Natural killer cell (primary cell): ENCODE data around the gene SET. TPM values are rescaled to one million over a fixed set of nuclear protein-coding genes. Genes with fewer than 3 reads are reported as not detected.
A peak's percentile ranks its signal among the peaks of the same experiment; 100 is the strongest.

ENCODE experiments used
- ATAC-seq, 3 donors: fragments of 150-1000 bp in 2 of 3; fragments of 200-7000 bp in 1 of 3; cut with Tn5 transposase; 1 replicate in 1 of 3; 2 replicates in 2 of 3; pipeline ENCODE4 v1.10.0; 2021; ENCODE audit warnings: mild to moderate bottlenecking in 2 of 3, moderate library complexity in 2 of 3
- DNase-seq, 2 donors: peaks; one replicate each; pipeline versions ENCODE4 v3.0.0 to v3.0.0-alpha.2; 2013 to 2021; ENCODE audit warnings: mixed read lengths in 1 of 2
- H3K27ac ChIP-seq: one replicate; pipeline ENCODE4 v1.5.1; 2013; ENCODE audit warnings: mild to moderate bottlenecking, low read length
- H3K27me3 ChIP-seq: one replicate; pipeline ENCODE4 v1.6.1; 2013; ENCODE audit warnings: low read length; ENCODE audit not compliant: control insufficient read depth, insufficient read depth
- H3K36me3 ChIP-seq: one replicate; pipeline ENCODE4 v1.6.1; 2013; ENCODE audit warnings: low read length; ENCODE audit not compliant: control insufficient read depth, insufficient read depth
- H3K4me1 ChIP-seq: one replicate; pipeline ENCODE4 v1.6.1; 2013; ENCODE audit warnings: low read length; ENCODE audit not compliant: control insufficient read depth, insufficient read depth
- H3K4me3 ChIP-seq: one replicate; pipeline ENCODE4 v1.5.1; 2013; ENCODE audit warnings: low read length
- H3K9me3 ChIP-seq: one replicate; pipeline ENCODE4 v1.6.1; 2013; ENCODE audit warnings: low read length; ENCODE audit not compliant: control insufficient read depth, insufficient read depth
- H3K27ac Mint-ChIP-seq, 2 donors: one replicate each; pipeline ENCODE4 v1.8.0; 2022; ENCODE audit warnings: mild to moderate bottlenecking in 2 of 2, mixed read lengths in 2 of 2, moderate library complexity in 1 of 2
- H3K27me3 Mint-ChIP-seq, 2 donors: one replicate each; pipeline ENCODE4 v1.8.0; 2022; ENCODE audit warnings: low read depth in 2 of 2, mixed read lengths in 2 of 2
- H3K36me3 Mint-ChIP-seq: one replicate; pipeline ENCODE4 v1.8.0; 2022; ENCODE audit warnings: mixed read lengths
- H3K4me1 Mint-ChIP-seq, 2 donors: one replicate each; pipeline ENCODE4 v1.8.0; 2022; ENCODE audit warnings: mixed read lengths in 2 of 2
- H3K4me3 Mint-ChIP-seq: one replicate; pipeline ENCODE4 v1.8.0; 2022; ENCODE audit warnings: mild to moderate bottlenecking, moderate library complexity, mixed read lengths
- H3K9me3 Mint-ChIP-seq, 2 donors: one replicate each; pipeline ENCODE4 v1.8.0; 2022; ENCODE audit warnings: mixed read lengths in 2 of 2
- WGBS: methylation state at CpG from one replicate; pipeline ENCODE4 v1.1.7; 2013; ENCODE audit warnings: missing lambda C conversion rate; ENCODE audit not compliant: insufficient coverage; 5-methylcytosine and 5-hydroxymethylcytosine counted together
- intact Hi-C: fragments of 100-400 bp; cut with micrococcal nuclease; formaldehyde crosslinking; loops from one replicate; pipeline ENCODE4 v1.14.2; 2022
- total RNA-seq, 4 donors: library from RNA; stranded (reverse); fragments of 120-200 nt in 1 of 4; gene quantifications; one replicate each; pipeline versions ENCODE4 v1.2.3 to v1.2.4, GENCODE V29; 2013 to 2022
- TF ChIP-seq, protein P1 (sequence below): fragments of 200-600 bp; IDR thresholded peaks from one replicate; pipeline ENCODE4 v1.8.0; 2022; ENCODE audit warnings: antibody characterized with exemption

SET gene
- total RNA-seq, 3 donors from 2014 or later (not counting 1 experiment from before 2014, with no cell fraction given): 331 to 341 (median 334) TPM

DNA sequence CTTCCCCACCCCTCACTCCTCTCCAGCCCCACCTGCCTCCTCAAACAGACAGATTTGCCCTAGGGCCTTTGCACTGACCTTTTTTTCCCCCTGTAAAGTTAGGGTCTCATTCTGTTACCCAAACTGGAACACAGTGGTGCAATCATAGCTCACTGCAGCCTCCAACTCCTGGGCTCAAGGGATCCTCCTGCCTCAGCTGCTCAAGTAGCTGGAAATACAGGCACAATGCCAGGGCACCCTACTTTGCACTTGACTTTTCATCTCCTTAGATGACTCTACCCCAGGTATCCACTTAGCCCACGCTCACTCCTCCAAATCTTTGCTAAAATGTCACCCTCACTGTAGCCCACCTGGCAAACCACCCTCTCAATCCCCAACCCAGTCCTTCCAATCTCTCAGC is 34.5 kb upstream of the SET start:
- intact Hi-C loops: no loop called here
- Mint-ChIP-seq H3K27me3 (no peaks in the 10 kb centered on the region), H3K4me1 (peaks cover 0 to 8% of the 10 kb centered on the region in 2 donors), H3K36me3 (no peaks in the 10 kb centered on the region), H3K4me3 (peak overlapping the region; percentile 55), H3K27ac (peak overlapping the region in 1 of 2 donors; percentile 5), H3K9me3 (no peaks in the 10 kb centered on the region)
- H3K27me3 ChIP-seq: no peaks in the 10 kb centered on the region
- no peak overlapping the region for H3K4me3 ChIP-seq
- no peak overlapping the region for H3K27ac ChIP-seq
- no peaks in the 10 kb centered on the region for H3K9me3 ChIP-seq
- WGBS: 100% methylated on average over 1 of the region's 1 CpG
- H3K4me1 ChIP-seq: peaks cover 14% of the 10 kb centered on the region
- TF ChIP-seq, protein P1, sequence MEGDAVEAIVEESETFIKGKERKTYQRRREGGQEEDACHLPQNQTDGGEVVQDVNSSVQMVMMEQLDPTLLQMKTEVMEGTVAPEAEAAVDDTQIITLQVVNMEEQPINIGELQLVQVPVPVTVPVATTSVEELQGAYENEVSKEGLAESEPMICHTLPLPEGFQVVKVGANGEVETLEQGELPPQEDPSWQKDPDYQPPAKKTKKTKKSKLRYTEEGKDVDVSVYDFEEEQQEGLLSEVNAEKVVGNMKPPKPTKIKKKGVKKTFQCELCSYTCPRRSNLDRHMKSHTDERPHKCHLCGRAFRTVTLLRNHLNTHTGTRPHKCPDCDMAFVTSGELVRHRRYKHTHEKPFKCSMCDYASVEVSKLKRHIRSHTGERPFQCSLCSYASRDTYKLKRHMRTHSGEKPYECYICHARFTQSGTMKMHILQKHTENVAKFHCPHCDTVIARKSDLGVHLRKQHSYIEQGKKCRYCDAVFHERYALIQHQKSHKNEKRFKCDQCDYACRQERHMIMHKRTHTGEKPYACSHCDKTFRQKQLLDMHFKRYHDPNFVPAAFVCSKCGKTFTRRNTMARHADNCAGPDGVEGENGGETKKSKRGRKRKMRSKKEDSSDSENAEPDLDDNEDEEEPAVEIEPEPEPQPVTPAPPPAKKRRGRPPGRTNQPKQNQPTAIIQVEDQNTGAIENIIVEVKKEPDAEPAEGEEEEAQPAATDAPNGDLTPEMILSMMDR: no peak
- no peaks in the 10 kb centered on the region for H3K36me3 ChIP-seq
- DNase-seq (no peak), ATAC-seq (no peak)

DNA sequence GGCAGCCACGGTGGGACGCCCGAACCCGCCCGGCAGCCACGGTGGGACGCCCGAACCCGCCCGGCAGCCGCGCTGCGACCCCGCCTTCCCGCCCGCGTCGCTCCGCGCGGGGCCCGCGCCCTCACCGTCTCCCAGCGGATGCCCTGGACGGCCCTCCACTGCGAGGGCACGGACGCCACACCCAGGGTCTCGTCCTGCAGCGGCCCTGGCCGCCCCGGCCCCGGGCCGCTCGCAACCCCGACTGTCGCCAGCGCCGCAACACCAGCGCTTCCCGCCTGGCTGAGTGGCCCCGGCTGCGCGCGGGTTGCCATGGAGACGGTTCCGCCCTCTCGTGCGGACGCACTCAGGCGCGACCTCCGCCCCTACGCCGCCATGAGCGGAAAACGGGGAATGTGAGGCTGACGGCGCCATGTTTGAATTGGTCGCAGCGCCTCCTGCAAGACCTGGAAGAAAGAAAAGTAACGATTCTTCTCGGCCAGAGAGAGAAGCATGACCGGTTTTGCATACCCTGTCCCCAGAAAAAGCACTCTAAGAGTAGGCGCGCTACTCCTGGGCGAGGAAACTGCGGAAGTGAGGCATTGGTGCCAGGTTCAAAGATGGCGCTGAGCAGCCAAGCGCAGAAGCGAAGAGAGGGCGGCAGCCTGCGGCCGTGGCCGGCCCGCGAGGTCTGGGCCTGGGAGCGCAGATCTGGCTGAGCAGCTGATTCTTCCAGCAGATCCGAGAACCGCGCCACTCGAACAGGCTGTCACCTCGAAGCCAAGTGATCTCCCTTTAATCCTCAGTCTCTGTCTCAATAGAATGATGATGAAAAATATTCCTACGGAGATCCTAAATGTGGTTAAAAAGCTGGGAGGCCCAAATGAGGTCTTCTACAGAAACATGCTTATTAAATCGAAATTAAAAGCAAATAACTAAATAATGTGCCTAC is 32.3 kb upstream of the SET start, which contains the start of gene DYNC2I2:
DYNC2I2 (minus strand) TSS at position 432 of the 928 bp plus-strand sequence; CDS start at position 311, 121 bp downstream.
- WGBS: under 1% methylated on average over 85 of the region's 86 CpGs
- ATAC-seq (peak; percentile 96 to 97 (median 96)), DNase-seq (peak; percentile 92 to 99)
- H3K4me3 ChIP-seq: peak within 1 kb of the TSS; percentile 54
- H3K27me3 ChIP-seq: no peaks in the 10 kb centered on the region
- intact Hi-C loops: loop anchor here (1.0 to 2.0 kb wide), 2 partner anchors 30 to 68 kb away; partner anchors contain the start of gene ZDHHC12
- H3K27me3 Mint-ChIP-seq: no peaks in the 10 kb centered on the region
- peak within 1 kb of the TSS; percentile 97 for H3K27ac Mint-ChIP-seq
- H3K27ac ChIP-seq: peak within 1 kb of the TSS; percentile 91
- no peaks in the 10 kb centered on the region for H3K36me3 ChIP-seq
- H3K9me3 ChIP-seq: no peaks in the 10 kb centered on the region
- TF ChIP-seq, protein P1: no peak
- H3K4me3 Mint-ChIP-seq: peak within 1 kb of the TSS; percentile 92
- peaks cover 14% of the 10 kb centered on the region for H3K4me1 ChIP-seq
- H3K9me3 Mint-ChIP-seq: no peaks in the 10 kb centered on the region
- peaks cover 0 to 8% of the 10 kb centered on the region in 2 donors for H3K4me1 Mint-ChIP-seq
- no peaks in the 10 kb centered on the region for H3K36me3 Mint-ChIP-seq

DNA sequence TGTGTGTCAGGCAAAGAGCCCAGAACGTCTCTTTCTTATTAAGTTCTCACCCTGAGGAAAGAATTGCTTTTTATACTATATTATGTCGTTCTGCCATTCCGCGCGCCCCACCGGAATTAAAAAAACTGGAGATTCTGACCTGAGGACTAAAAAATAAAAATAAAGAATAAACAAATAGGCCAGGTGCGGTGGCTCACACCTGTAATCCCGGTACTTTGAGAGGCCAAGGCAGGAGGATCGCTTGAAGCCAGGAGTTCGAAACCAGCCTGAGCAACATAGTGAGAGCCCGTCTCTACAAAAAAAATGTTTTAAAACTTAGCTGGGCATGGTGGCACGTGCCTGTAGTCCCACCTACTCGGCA is 31.7 kb upstream of the SET start:
- H3K36me3 ChIP-seq: no peaks in the 10 kb centered on the region
- WGBS: 97% methylated on average over 13 of the region's 13 CpGs
- no peaks in the 10 kb centered on the region for H3K9me3 ChIP-seq
- peaks cover 14% of the 10 kb centered on the region for H3K4me1 ChIP-seq
- Mint-ChIP-seq H3K4me3 (peak overlapping the region; percentile 92), H3K9me3 (no peaks in the 10 kb centered on the region), H3K27me3 (no peaks in the 10 kb centered on the region), H3K4me1 (peaks cover 0 to 8% of the 10 kb centered on the region in 2 donors), H3K27ac (peak overlapping the region; percentile 97), H3K36me3 (no peaks in the 10 kb centered on the region)
- H3K27me3 ChIP-seq: no peaks in the 10 kb centered on the region
- intact Hi-C loops: loop anchor here (2.0 kb wide), 1 partner anchor 29 kb away; no protein-coding TSS in a partner anchor
- DNase-seq (no peak), ATAC-seq (no peak)
- peak overlapping the region; percentile 91 for H3K27ac ChIP-seq
- peak overlapping the region; percentile 54 for H3K4me3 ChIP-seq
- TF ChIP-seq, protein P1: no peak
